ENCODE results near the gene RRBP1.

RRBP1 gene

GRCh38 chr20:17651760-17652388, 30.2 kb downstream of the RRBP1 start:
- no peak overlapping the region for H3K4me3 ChIP-seq (ENCODE audit: low read length)
- no peaks in the 10 kb centered on the region for H3K9me3 ChIP-seq (ENCODE audit: low read length)
- H3K36me3 ChIP-seq (ENCODE audit: insufficient read depth, low read length) = no peaks in the 10 kb centered on the region
- H3K27me3 ChIP-seq (ENCODE audit: insufficient read depth, low read length) = no peaks in the 10 kb centered on the region
- H3K4me1 ChIP-seq (ENCODE audit: insufficient read depth, low read length) = peaks cover 14% of the 10 kb centered on the region
- no peak overlapping the region for H2AFZ ChIP-seq (ENCODE audit: low read depth, low read length)

GRCh38 chr20:17651129-17651759, 30.8 kb downstream of the RRBP1 start:
- no peak overlapping the region for H2AFZ ChIP-seq (ENCODE audit: low read depth, low read length)
- H3K4me1 ChIP-seq (ENCODE audit: insufficient read depth, low read length) = peaks cover 14% of the 10 kb centered on the region
- no peaks in the 10 kb centered on the region for H3K9me3 ChIP-seq (ENCODE audit: low read length)
- H3K27me3 ChIP-seq (ENCODE audit: insufficient read depth, low read length) = no peaks in the 10 kb centered on the region
- no peak overlapping the region for H3K4me3 ChIP-seq (ENCODE audit: low read length)
- H3K36me3 ChIP-seq (ENCODE audit: insufficient read depth, low read length) = no peaks in the 10 kb centered on the region

- H3K4me1 ChIP-seq (ENCODE audit: insufficient read depth, low read length) = peaks cover 14% of the 10 kb centered on the region
- no peaks in the 10 kb centered on the region for H3K9me3 ChIP-seq (ENCODE audit: low read length)
- H3K27me3 ChIP-seq (ENCODE audit: insufficient read depth, low read length) = no peaks in the 10 kb centered on the region
- no peak overlapping the region for H3K4me3 ChIP-seq (ENCODE audit: low read length)
- H2AFZ ChIP-seq (ENCODE audit: low read depth, low read length) = no peak overlapping the region
- no peaks in the 10 kb centered on the region for H3K36me3 ChIP-seq (ENCODE audit: insufficient read depth, low read length)
These were observed 31.5 kb downstream of the RRBP1 start for GRCh38 chr20:17650301-17651128.

DNA sequence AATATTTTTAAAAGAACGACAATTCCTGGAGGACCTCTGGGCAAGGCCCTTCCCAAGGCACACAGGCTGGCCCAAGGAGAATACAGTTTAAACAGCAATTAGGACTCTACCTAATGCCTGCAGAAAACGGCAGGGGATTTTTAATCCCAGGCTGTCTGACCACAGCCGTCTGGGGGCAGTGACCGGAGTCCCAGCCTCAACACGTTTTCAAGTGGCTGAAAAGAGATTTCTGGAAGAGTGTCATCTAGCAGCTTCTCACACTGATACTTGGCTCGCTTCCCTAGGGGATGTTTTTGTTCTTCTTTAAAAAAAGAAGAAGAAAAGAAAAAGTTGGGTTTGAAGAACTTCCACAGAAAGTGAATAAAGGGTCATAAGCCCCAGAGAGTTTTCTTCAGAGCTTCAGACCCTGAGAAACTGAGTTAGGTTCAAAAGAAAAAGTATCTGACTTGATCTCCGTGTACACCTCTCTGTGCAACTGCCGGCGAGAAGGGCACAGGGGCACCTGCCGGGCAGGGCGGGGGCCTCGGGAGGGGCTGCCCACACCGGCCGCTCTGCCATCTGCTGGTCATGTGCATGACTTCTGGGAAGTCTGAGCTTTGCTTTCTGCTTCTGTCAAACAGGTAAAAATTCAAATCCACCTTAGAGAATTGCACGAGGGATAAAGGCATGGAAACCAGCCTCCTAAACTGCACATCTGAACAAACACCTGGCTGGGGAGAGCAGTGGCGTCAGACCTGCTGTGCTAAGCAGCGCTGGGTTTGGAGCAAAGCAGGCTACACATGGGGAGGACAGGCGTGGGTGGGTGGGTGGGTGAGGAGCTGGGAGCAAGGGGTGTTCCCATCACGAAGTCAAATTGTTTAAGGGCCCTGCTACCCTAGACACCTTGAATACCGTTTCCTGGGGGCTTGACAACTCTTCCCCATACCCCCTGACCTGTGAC, 33.0 kb downstream of the RRBP1 start:
- Histone ChIP-seq H3K36me3 (ENCODE audit: insufficient read depth, low read length) (no peaks in the 10 kb centered on the region), H3K9me3 (ENCODE audit: low read length) (no peaks in the 10 kb centered on the region), H3K27me3 (ENCODE audit: insufficient read depth, low read length) (no peaks in the 10 kb centered on the region), H3K4me3 (ENCODE audit: low read length) (no peak overlapping the region), H2AFZ (ENCODE audit: low read depth, low read length) (no peak overlapping the region), H3K4me1 (ENCODE audit: insufficient read depth, low read length) (peaks cover 21% of the 10 kb centered on the region)

GRCh38 chr20:17648315-17648646, 33.8 kb downstream of the RRBP1 start:
- H3K9me3 ChIP-seq (ENCODE audit: low read length) = no peaks in the 10 kb centered on the region
- H2AFZ ChIP-seq (ENCODE audit: low read depth, low read length) = no peak overlapping the region
- no peaks in the 10 kb centered on the region for H3K27me3 ChIP-seq (ENCODE audit: insufficient read depth, low read length)
- H3K36me3 ChIP-seq (ENCODE audit: insufficient read depth, low read length) = no peaks in the 10 kb centered on the region
- H3K4me3 ChIP-seq (ENCODE audit: low read length) = no peak overlapping the region
- peaks cover 29% of the 10 kb centered on the region for H3K4me1 ChIP-seq (ENCODE audit: insufficient read depth, low read length)

GRCh38 chr20:17647391-17648314, 34.4 kb downstream of the RRBP1 start:
- no peaks in the 10 kb centered on the region for H3K27me3 ChIP-seq (ENCODE audit: insufficient read depth, low read length)
- peaks cover 35% of the 10 kb centered on the region for H3K4me1 ChIP-seq (ENCODE audit: insufficient read depth, low read length)
- H3K36me3 ChIP-seq (ENCODE audit: insufficient read depth, low read length) = no peaks in the 10 kb centered on the region
- no peaks in the 10 kb centered on the region for H3K9me3 ChIP-seq (ENCODE audit: low read length)
- H3K4me3 ChIP-seq (ENCODE audit: low read length) = no peak overlapping the region
- no peak overlapping the region for H2AFZ ChIP-seq (ENCODE audit: low read depth, low read length)

DNA sequence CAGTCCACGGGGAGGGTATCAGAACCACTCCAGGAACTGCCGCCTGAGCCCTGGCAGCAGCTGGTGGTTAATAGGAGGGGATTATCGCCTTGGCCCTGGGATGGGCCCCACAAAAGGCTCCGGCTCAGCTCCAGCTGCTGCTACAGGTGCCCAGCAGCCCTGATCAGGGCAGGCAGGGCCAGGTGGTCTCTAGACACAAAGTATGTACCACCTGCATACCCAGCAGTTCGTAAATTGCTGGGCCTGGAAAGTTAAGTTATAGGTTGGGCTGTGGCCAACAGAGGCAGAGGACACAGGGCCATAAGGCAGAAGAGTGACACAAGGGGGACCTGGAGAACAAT, 35.1 kb downstream of the RRBP1 start:
- H3K9me3 ChIP-seq (ENCODE audit: low read length) = no peaks in the 10 kb centered on the region
- H3K27me3 ChIP-seq (ENCODE audit: insufficient read depth, low read length) = no peaks in the 10 kb centered on the region
- no peak overlapping the region for H3K4me3 ChIP-seq (ENCODE audit: low read length)
- no peaks in the 10 kb centered on the region for H3K36me3 ChIP-seq (ENCODE audit: insufficient read depth, low read length)
- H2AFZ ChIP-seq (ENCODE audit: low read depth, low read length) = no peak overlapping the region
- H3K4me1 ChIP-seq (ENCODE audit: insufficient read depth, low read length) = peaks cover 36% of the 10 kb centered on the region

DNA sequence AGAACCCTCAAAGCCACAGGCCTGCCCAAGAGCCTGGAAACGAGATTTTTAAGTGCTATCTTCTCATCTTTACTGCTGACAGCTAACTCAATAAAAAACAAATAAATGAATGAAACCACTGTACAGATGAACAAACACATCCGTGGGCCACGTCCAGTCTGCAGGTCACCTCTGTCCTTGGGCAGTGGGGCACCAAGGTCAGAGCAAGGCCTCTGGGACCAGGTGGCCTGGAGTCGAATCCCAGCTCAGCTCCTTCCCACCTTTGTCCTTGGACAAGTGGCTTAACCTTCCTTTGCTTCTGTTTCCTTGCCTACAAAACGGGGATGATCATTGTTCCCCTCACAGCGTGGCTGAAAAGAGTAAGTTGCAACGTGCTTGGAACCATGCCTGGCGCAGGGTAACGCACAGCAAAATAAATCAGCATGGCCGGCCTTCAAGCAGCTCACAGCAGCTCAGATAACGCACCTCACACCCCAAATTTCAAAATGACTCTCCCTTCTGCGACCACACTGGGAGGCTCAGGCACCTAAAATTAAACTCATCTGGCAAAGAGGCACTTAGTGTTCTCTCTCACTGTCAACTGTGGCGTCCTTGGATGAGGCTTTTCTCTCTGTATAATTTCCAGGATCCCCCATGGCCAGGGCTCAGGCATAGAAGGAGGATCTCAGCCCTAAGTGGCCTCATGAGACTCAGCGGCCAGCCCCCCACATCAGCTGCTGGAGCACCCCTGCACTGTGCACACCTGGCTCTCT, 35.7 kb downstream of the RRBP1 start:
- no peak overlapping the region for H2AFZ ChIP-seq (ENCODE audit: low read depth, low read length)
- no peak overlapping the region for H3K4me3 ChIP-seq (ENCODE audit: low read length)
- H3K27me3 ChIP-seq (ENCODE audit: insufficient read depth, low read length) = no peaks in the 10 kb centered on the region
- no peaks in the 10 kb centered on the region for H3K9me3 ChIP-seq (ENCODE audit: low read length)
- peaks cover 36% of the 10 kb centered on the region for H3K4me1 ChIP-seq (ENCODE audit: insufficient read depth, low read length)
- H3K36me3 ChIP-seq (ENCODE audit: insufficient read depth, low read length) = no peaks in the 10 kb centered on the region

- H3K4me3 ChIP-seq (ENCODE audit: low read length) = no peak overlapping the region
- no peaks in the 10 kb centered on the region for H3K27me3 ChIP-seq (ENCODE audit: insufficient read depth, low read length)
- H2AFZ ChIP-seq (ENCODE audit: low read depth, low read length) = no peak overlapping the region
- peaks cover 36% of the 10 kb centered on the region for H3K4me1 ChIP-seq (ENCODE audit: insufficient read depth, low read length)
- H3K9me3 ChIP-seq (ENCODE audit: low read length) = no peaks in the 10 kb centered on the region
- H3K36me3 ChIP-seq (ENCODE audit: insufficient read depth, low read length) = no peaks in the 10 kb centered on the region
These were observed 36.4 kb downstream of the RRBP1 start for GRCh38 chr20:17645546-17646208.

DNA sequence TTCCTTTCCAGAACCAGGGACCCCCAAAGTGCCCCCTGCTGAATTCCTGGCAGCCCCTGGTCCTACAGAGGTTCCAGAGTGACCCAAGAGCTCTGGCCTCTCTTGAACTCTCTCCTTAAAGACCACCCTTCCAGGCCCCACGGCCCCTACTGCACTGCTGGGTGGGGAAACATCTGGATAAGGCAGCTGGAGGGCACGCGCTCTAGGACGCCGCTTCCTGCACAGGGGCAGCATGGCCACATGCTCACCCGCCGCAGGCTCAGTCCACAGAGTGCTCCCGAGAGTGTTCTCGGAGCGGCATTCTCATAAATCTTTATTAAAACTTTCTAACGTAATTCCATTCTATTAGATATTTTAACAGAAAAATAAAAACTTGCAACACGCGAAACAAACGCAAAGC, 37.0 kb downstream of the RRBP1 start:
- Histone ChIP-seq H3K9me3 (ENCODE audit: low read length) (no peaks in the 10 kb centered on the region), H2AFZ (ENCODE audit: low read depth, low read length) (no peak overlapping the region)

GRCh38 chr20:17644451-17644850, 37.6 kb downstream of the RRBP1 start:
- Histone ChIP-seq H3K4me3 (ENCODE audit: low read length) (no peak overlapping the region), H3K9me3 (ENCODE audit: low read length) (no peaks in the 10 kb centered on the region), H3K36me3 (ENCODE audit: insufficient read depth, low read length) (no peaks in the 10 kb centered on the region)

More for the DNA sequence above, 37.0 kb downstream of the RRBP1 start:
- Histone ChIP-seq H3K36me3 (ENCODE audit: insufficient read depth, low read length) (no peaks in the 10 kb centered on the region), H3K27me3 (ENCODE audit: insufficient read depth, low read length) (no peaks in the 10 kb centered on the region), H3K4me1 (ENCODE audit: insufficient read depth, low read length) (peaks cover 38% of the 10 kb centered on the region), H3K4me3 (ENCODE audit: low read length) (no peak overlapping the region)

More at GRCh38 chr20:17644451-17644850, 37.6 kb downstream of the RRBP1 start:
- no peak overlapping the region for H2AFZ ChIP-seq (ENCODE audit: low read depth, low read length)
- no peaks in the 10 kb centered on the region for H3K27me3 ChIP-seq (ENCODE audit: insufficient read depth, low read length)
- H3K4me1 ChIP-seq (ENCODE audit: insufficient read depth, low read length) = peaks cover 38% of the 10 kb centered on the region

All from neuron (in vitro differentiated cells).